ENCODE measurements around the gene FXYD1. TPM values are rescaled to one million over a fixed set of nuclear protein-coding genes. Genes with fewer than 3 reads are reported as not detected.
A peak's percentile ranks its signal among the peaks of the same experiment; 100 is the strongest.

Gene FXYD1
- total and polyA plus RNA-seq, 2 of the 8 experiments (the other 6 are each of a cell fraction or from before 2014, with no cell fraction given), result 1.6 to 8.1 TPM

DNA sequence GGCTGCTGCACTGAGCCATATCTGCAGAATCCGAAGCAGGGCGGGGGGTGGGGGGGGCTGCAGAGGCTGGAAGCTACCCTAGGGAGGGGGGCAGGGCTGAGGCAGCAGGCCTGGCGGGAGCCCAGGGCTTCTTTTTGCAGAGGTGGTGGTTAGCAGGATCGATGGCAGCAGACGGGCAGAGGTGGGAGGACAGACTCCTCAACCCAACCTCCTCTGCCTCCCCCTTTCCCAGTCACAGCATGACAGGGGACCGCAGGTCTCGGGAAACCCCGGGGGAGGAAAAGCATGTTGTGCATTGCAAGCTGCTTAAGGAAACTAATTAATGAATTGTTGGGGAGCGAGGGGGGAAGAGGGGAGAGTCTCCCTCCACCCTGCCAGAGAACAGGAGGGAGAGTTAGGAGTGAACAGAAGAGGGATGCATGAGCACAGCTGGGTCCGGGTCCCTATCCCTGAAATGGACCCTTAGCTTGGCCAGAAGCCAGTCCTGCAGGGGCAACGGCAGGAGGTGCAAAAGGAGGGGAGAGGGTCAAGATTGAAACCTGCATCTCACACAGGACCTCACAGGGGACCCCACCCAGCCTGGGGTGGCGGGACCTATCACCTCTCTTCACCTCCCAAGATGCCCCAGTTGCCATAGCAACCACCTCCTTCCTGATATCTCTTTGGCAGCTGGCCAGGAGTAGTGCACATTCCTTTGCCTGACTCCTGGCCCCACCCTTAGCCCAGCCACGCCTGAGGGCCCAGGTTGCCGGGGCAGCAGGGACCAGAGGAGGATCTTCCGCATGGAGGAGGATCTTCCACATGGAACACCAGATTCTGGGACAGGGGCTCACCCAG, 6.2 kb downstream of the FXYD1 start:
- H3K18ac ChIP-seq (ENCODE audit: extremely low read depth, low read length), result no peak overlapping the region
- no peak overlapping the region for H4K8ac ChIP-seq (ENCODE audit: extremely low read depth, insufficient read depth, low read length)
- WGBS, 2 experiments (ENCODE audit: extremely low coverage in 1 of 2, insufficient coverage in 1 of 2, insufficient read length in 1 of 2, insufficient replicate concordance in 2 of 2, low coverage in 1 of 2, low lambda C conversion rate in 2 of 2, missing lambda C conversion rate in 1 of 2), result 28% methylated on average over 13 of the region's 15 CpGs; no CpG with 5 or more reads in 1 of the 2 experiments
- H2BK12ac ChIP-seq (ENCODE audit: low read depth, low read length), result no peak overlapping the region
- peaks cover 5 to 23% (median 19%) of the 10 kb centered on the region in 4 experiments for H3K4me1 ChIP-seq (replicated peaks in 1 of 4; ENCODE audit: control insufficient read depth in 3 of 4, insufficient read depth in 4 of 4, low read length in 3 of 4)
- no peak overlapping the region for H4K5ac ChIP-seq (ENCODE audit: insufficient read length, low read depth, low read length)
- peak overlapping the region; percentile 78 to 82 for H3K4me2 ChIP-seq (ENCODE audit: insufficient read depth in 1 of 2, low read depth in 2 of 2, low read length in 2 of 2)
- H4K91ac ChIP-seq (replicated peaks; ENCODE audit: insufficient read length, low read length), result no peak overlapping the region
- H3K36me3 ChIP-seq (ENCODE audit: control insufficient read depth in 2 of 4, insufficient read depth in 4 of 4, low read length in 3 of 4), result no peaks in the 10 kb centered on the region
- H3K14ac ChIP-seq (ENCODE audit: insufficient read length), result no peak overlapping the region
- 0 out of 2 replicates have a peak overlapping the region, but pooled peaks have one; percentile 20 for H2AK5ac ChIP-seq (ENCODE audit: low read depth, low read length)
- H3K4ac ChIP-seq (replicated peaks; ENCODE audit: insufficient read length, low read depth, low read length), result no peak overlapping the region
- H3K23me2 ChIP-seq (ENCODE audit: low read depth, low read length), result peaks cover 20% of the 10 kb centered on the region; the same call in 1 of the 2 replicates
- H3K79me1 ChIP-seq (ENCODE audit: low read depth, low read length), result no peaks in the 10 kb centered on the region; the same call in 1 of the 2 replicates
- H3K79me2 ChIP-seq (ENCODE audit: control insufficient read depth in 1 of 2, insufficient read depth in 2 of 2, low read length in 2 of 2), result no peaks in the 10 kb centered on the region
- no peak overlapping the region for H2BK15ac ChIP-seq (ENCODE audit: low read length)
- CTCF ChIA-PET (ENCODE audit: partially characterized antibody), result interaction anchor here (0.8 to 3.7 kb wide), 10 partner anchors 8 to 100 kb away, joined by 3 to 60 read pairs (median 5); partner anchors contain the start of genes FXYD3, FXYD5 and LGI4
- no peak overlapping the region for H2BK120ac ChIP-seq (replicated peaks; ENCODE audit: low read depth, low read length)
- no peak overlapping the region for H3K9ac ChIP-seq (replicated peaks in 1 of 4; ENCODE audit: extremely low read depth in 1 of 4, low read depth in 3 of 4, low read length in 3 of 4)
- H3K4me3 ChIP-seq (ENCODE audit: extremely low read depth in 1 of 4, insufficient read depth in 2 of 4, low read depth in 3 of 4, low read length in 4 of 4), result peak overlapping the region in 1 of 4 experiments; percentile 65; a peak in 3 of 8 replicates
- DNase-seq (ENCODE audit: low read depth in 1 of 2, low spot score in 2 of 2) (peak in 1 of 2 experiments; percentile 82), FAIRE-seq (peak; percentile 70)
- H3K27me3 ChIP-seq (replicated peaks in 1 of 4; ENCODE audit: control insufficient read depth in 3 of 4, extremely low read depth in 1 of 4, insufficient read depth in 3 of 4, low read length in 3 of 4), result peaks cover 0 to 15% (median 8%) of the 10 kb centered on the region in 4 experiments; a peak in 5 of 7 replicates
- no peak overlapping the region for H2BK5ac ChIP-seq (ENCODE audit: low read depth, low read length)
- no peak overlapping the region for H3K23ac ChIP-seq (ENCODE audit: insufficient read length)
- no peak overlapping the region for H3K27ac ChIP-seq (ENCODE audit: low read depth, low read length)
- H3K9me3 ChIP-seq (ENCODE audit: insufficient read depth in 2 of 2, low read depth in 1 of 2, low read length in 1 of 2), result no peaks in the 10 kb centered on the region
- H4K20me1 ChIP-seq (replicated peaks in 1 of 2; ENCODE audit: control insufficient read depth in 1 of 2, insufficient read depth in 2 of 2, low read length in 2 of 2), result peaks cover 0 to 3% of the 10 kb centered on the region in 2 experiments
- H3K56ac ChIP-seq (replicated peaks; ENCODE audit: insufficient read length, low read depth, low read length), result no peak overlapping the region
- TF ChIP-seq JUN (IDR thresholded peaks at IDR 0.05; ENCODE audit: low read depth, low read length) (no peak), SIX5 (IDR thresholded peaks at IDR 0.05; ENCODE audit: low read depth, low read length) (no peak), CHD2 (IDR thresholded peaks at IDR 0.05; ENCODE audit: low read length) (no peak), CTBP2 (IDR thresholded peaks at IDR 0.05; ENCODE audit: borderline replicate concordance, insufficient read depth, insufficient read length, low read length) (peak; percentile 49), RFX5 (IDR thresholded peaks at IDR 0.05; ENCODE audit: borderline replicate concordance, low read depth, low read length) (peak; percentile 85), RAD21 (IDR thresholded peaks at IDR 0.05 in 1 of 2, conservative IDR thresholded peaks at IDR 0.05 in 1 of 2; ENCODE audit: low read depth in 2 of 2, low read length in 2 of 2) (0 out of 4 replicates have a peak, but pooled peaks of 1 of the 2 experiments have one; percentile 9), KDM1A (IDR thresholded peaks at IDR 0.05; ENCODE audit: borderline replicate concordance, low read length) (peak; percentile 34; the same call in 1 of the 2 replicates), SIN3A (conservative IDR thresholded peaks at IDR 0.05 in 1 of 2, IDR thresholded peaks at IDR 0.05 in 1 of 2; ENCODE audit: low read depth in 1 of 2, low read length in 2 of 2) (peak; percentile 28 to 43; a peak in 1 of 4 replicates), CHD1 (IDR thresholded peaks at IDR 0.05; ENCODE audit: low read depth, low read length) (no peak)
- no peak overlapping the region for H2BK20ac ChIP-seq (ENCODE audit: low read length)
- POLR2A ChIA-PET (ENCODE audit: partially characterized antibody), result interaction anchor here (0.5 to 4.8 kb wide), 5 partner anchors 9 to 64 kb away, joined by 3 to 67 read pairs (median 3); partner anchors contain the start of gene FXYD5
- H2AFZ ChIP-seq (ENCODE audit: low read length), result no peak overlapping the region

Data from H1 (cell line).